GM12801 (cell line): ENCODE measurements around the gene PRR15L.

Experiments used
- CTCF ChIP-seq: IDR thresholded peaks from one replicate; pipeline ENCODE4 v1.5.1; 2011; ENCODE audit warnings: control low read depth; ENCODE audit not compliant: insufficient read length; ENCODE audit errors: extremely low read depth

PRR15L gene

GRCh38 chr17:47975189-47975822 lies 17.6 kb upstream of the PRR15L start:
- no peak for TF ChIP-seq CTCF

GRCh38 chr17:47973541-47973940 lies 15.9 kb upstream of the PRR15L start:
- no peak for TF ChIP-seq CTCF

GRCh38 chr17:47970725-47971499 lies 13.2 kb upstream of the PRR15L start, which contains the start of gene CDK5RAP3:
CDK5RAP3 (plus strand) TSS chr17:47971113; CDS start chr17:47971147, 34 bp downstream.
- no peak for TF ChIP-seq CTCF

GRCh38 chr17:47969930-47970724 lies 12.4 kb upstream of the PRR15L start:
- TF ChIP-seq CTCF = no peak

GRCh38 chr17:47968836-47969235 lies 11.2 kb upstream of the PRR15L start:
- TF ChIP-seq CTCF = no peak

- TF ChIP-seq CTCF = no peak
Measured at GRCh38 chr17:47967607-47968252, 10.0 kb upstream of the PRR15L start.

GRCh38 chr17:47966079-47966519 lies 8.4 kb upstream of the PRR15L start:
- no peak for TF ChIP-seq CTCF
